Measurements from ENCODE around the gene SMIM35.

The SMIM35 gene

DNA sequence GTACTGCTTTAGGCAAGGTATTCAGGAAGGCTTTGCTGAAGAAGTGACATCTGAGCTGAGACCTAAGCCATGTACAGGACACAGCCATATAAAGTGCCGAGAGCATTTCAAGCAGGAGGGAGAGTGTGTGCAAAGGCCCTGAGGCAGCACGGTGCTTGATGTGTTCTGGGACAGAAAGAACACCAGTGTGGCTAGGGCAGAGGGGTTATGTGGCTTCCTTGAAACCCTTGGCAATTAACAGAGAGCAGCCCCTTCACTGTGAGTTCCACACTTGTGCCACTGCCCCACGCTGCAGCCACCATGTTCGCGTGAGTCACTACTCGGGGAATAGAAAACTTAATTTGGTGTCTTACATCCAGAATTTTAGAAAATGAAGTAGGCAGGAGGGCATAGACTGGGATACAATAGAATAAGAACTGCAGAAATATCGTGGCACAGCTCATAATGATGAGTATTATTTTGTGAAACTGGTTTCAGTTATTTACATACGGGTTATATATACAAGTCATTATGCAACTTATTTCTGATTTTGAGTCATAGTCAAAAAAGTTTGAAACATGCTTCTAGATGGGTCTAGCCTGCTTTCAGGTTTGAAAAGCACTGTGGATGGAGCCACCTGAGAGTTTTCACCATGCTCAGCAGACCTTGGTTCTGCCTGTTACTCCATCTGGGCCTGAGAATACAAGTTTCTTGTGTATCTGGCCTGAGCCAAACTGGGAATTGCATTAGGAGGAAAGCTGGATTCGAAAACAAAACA, 88.8 kb downstream of the SMIM35 start:
- Histone ChIP-seq H3K4me1 (ENCODE audit: insufficient read depth, low read length, severe bottlenecking) (peaks cover 8% of the 10 kb centered on the region), H3K27me3 (ENCODE audit: insufficient read depth, low read length) (no peaks in the 10 kb centered on the region), H3K27ac (ENCODE audit: low read depth, low read length, poor library complexity, severe bottlenecking) (no peak overlapping the region), H3K36me3 (ENCODE audit: insufficient read depth, low read length) (no peaks in the 10 kb centered on the region), H2AFZ (ENCODE audit: low read length) (no peak overlapping the region), H3K9me3 (ENCODE audit: low read length) (no peaks in the 10 kb centered on the region), H3K4me2 (ENCODE audit: low read length) (no peak overlapping the region), H3K9ac (ENCODE audit: low read length) (no peak overlapping the region), H3K9me2 (ENCODE audit: low read depth, low read length) (no peaks in the 10 kb centered on the region), H3K79me2 (ENCODE audit: insufficient read depth, low read length) (no peaks in the 10 kb centered on the region), H3K4me3 (ENCODE audit: low read depth, low read length, poor library complexity, severe bottlenecking) (no peak overlapping the region), H3F3A (ENCODE audit: insufficient read depth, low read length) (no peaks in the 10 kb centered on the region), H4K20me1 (ENCODE audit: insufficient read depth, low read length) (no peaks in the 10 kb centered on the region)
- TF ChIP-seq, protein P1, sequence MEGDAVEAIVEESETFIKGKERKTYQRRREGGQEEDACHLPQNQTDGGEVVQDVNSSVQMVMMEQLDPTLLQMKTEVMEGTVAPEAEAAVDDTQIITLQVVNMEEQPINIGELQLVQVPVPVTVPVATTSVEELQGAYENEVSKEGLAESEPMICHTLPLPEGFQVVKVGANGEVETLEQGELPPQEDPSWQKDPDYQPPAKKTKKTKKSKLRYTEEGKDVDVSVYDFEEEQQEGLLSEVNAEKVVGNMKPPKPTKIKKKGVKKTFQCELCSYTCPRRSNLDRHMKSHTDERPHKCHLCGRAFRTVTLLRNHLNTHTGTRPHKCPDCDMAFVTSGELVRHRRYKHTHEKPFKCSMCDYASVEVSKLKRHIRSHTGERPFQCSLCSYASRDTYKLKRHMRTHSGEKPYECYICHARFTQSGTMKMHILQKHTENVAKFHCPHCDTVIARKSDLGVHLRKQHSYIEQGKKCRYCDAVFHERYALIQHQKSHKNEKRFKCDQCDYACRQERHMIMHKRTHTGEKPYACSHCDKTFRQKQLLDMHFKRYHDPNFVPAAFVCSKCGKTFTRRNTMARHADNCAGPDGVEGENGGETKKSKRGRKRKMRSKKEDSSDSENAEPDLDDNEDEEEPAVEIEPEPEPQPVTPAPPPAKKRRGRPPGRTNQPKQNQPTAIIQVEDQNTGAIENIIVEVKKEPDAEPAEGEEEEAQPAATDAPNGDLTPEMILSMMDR (IDR thresholded peaks at IDR 0.05; ENCODE audit: low read length), result no peak

DNA sequence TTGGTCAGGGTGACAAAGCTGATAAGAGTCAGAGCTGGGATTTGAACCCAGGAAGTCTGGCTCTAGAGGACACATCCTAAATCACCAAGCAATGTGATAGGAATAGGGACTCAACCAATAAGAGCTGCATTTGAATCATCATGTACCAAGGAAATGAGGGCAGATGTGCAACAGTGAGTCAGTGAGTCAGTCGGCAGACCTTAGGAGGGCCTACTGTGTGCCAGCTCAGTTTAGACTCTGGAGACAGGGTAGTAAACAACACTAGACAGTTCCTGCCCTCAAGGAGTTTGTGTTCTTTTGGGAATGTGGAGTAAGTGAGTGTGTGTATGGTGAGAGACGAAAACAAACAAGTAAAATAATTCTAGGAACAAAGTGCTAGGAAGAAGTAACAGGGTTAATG, 89.4 kb downstream of the SMIM35 start:
- no peaks in the 10 kb centered on the region for H3K27me3 ChIP-seq (ENCODE audit: insufficient read depth, low read length)
- TF ChIP-seq, protein P1 (IDR thresholded peaks at IDR 0.05; ENCODE audit: low read length), result no peak
- no peak for TF ChIP-seq EZH2 (IDR thresholded peaks at IDR 0.05; ENCODE audit: borderline replicate concordance, low read length)
- H3K9me3 ChIP-seq (ENCODE audit: low read length), result no peaks in the 10 kb centered on the region
- no peaks in the 10 kb centered on the region for H3K79me2 ChIP-seq (ENCODE audit: insufficient read depth, low read length)
- H3K4me3 ChIP-seq (ENCODE audit: low read depth, low read length, poor library complexity, severe bottlenecking), result no peak overlapping the region
- no peaks in the 10 kb centered on the region for H3K9me2 ChIP-seq (ENCODE audit: low read depth, low read length)
- H3F3A ChIP-seq (ENCODE audit: insufficient read depth, low read length), result no peaks in the 10 kb centered on the region
- H3K27ac ChIP-seq (ENCODE audit: low read depth, low read length, poor library complexity, severe bottlenecking), result no peak overlapping the region
- no peaks in the 10 kb centered on the region for H4K20me1 ChIP-seq (ENCODE audit: insufficient read depth, low read length)
- H3K36me3 ChIP-seq (ENCODE audit: insufficient read depth, low read length), result no peaks in the 10 kb centered on the region
- peaks cover 6% of the 10 kb centered on the region for H3K4me1 ChIP-seq (ENCODE audit: insufficient read depth, low read length, severe bottlenecking)
- no peak overlapping the region for H3K9ac ChIP-seq (ENCODE audit: low read length)
- H2AFZ ChIP-seq (ENCODE audit: low read length), result no peak overlapping the region
- no peak overlapping the region for H3K4me2 ChIP-seq (ENCODE audit: low read length)

DNA sequence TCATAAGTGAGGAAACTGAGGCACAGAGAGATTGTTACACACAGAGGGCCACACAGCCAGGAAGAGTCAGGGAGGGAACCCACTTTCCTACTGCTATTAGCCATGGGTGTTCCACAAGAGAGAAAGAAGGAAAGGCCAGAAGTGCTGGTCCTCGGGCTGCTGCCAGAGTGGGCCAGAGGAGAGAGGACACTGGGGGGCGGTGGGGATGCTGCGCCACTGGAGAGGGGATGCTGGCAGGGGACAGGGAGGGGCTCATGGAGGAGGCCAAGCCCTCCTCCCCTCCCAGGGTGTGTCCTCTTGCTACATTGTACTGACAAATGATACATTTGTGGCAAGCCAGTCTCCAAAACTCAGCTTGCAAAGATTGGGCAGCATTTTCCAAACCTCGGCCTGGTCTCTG, 90.7 kb downstream of the SMIM35 start:
- Histone ChIP-seq H3F3A (ENCODE audit: insufficient read depth, low read length) (no peaks in the 10 kb centered on the region), H3K4me3 (ENCODE audit: low read depth, low read length, poor library complexity, severe bottlenecking) (no peak overlapping the region), H3K4me1 (ENCODE audit: insufficient read depth, low read length, severe bottlenecking) (peaks cover 9% of the 10 kb centered on the region), H3K27ac (ENCODE audit: low read depth, low read length, poor library complexity, severe bottlenecking) (no peak overlapping the region), H3K9me2 (ENCODE audit: low read depth, low read length) (no peaks in the 10 kb centered on the region), H4K20me1 (ENCODE audit: insufficient read depth, low read length) (no peaks in the 10 kb centered on the region), H3K9ac (ENCODE audit: low read length) (no peak overlapping the region), H3K9me3 (ENCODE audit: low read length) (no peaks in the 10 kb centered on the region), H3K4me2 (ENCODE audit: low read length) (no peak overlapping the region), H3K79me2 (ENCODE audit: insufficient read depth, low read length) (no peaks in the 10 kb centered on the region), H2AFZ (ENCODE audit: low read length) (no peak overlapping the region), H3K27me3 (ENCODE audit: insufficient read depth, low read length) (no peaks in the 10 kb centered on the region), H3K36me3 (ENCODE audit: insufficient read depth, low read length) (no peaks in the 10 kb centered on the region)
- no peak for TF ChIP-seq EZH2 (IDR thresholded peaks at IDR 0.05; ENCODE audit: borderline replicate concordance, low read length)
- TF ChIP-seq, protein P1 (IDR thresholded peaks at IDR 0.05; ENCODE audit: low read length), result no peak
